GM12878 (cell line): ENCODE results near the gene OPN1LW. TPM values are rescaled to one million over a fixed set of nuclear protein-coding genes. Genes with fewer than 3 reads are reported as not detected.

ENCODE experiments used
- ATAC-seq: fragments of 200-7000 bp; cut with Tn5 transposase; 3 replicates; pipeline ENCODE4 v1.9.1; 2020; ENCODE audit warnings: mild to moderate bottlenecking, moderate library complexity
- BruUV-seq: library from RNA; stranded (reverse); fragments of 400-500 nt; replicated peaks from 2 replicates; lab custom pipeline; 2021; lab: Mats Ljungman, UMichigan
- CTCF ChIA-PET: fragments of 300-600 bp; sonication (Branson Sonifier 250); formaldehyde crosslinking; extraction: SDS; loops from one replicate; lab custom pipeline; 2021; ENCODE audit warnings: inconsistent platforms; lab: Yijun Ruan, JAX
- POLR2A ChIA-PET: fragments of 350-600 bp; formaldehyde crosslinking; extraction: SDS; loops from one replicate; lab custom pipeline; 2021; ENCODE audit warnings: inconsistent platforms; lab: Charles Lee
- RAD21 ChIA-PET: fragments of 300-600 bp; sonication (Branson Sonifier 250); formaldehyde crosslinking; loops from one replicate; lab custom pipeline; 2023; ENCODE audit warnings: antibody characterized with exemption; ENCODE audit not compliant: unreplicated experiment; lab: Charles Lee
- SMC1A ChIA-PET: fragments of 300-600 bp; sonication (Branson Sonifier 250); formaldehyde crosslinking; loops from one replicate; lab custom pipeline; 2023; ENCODE audit not compliant: unreplicated experiment, uncharacterized antibody; lab: Charles Lee
- DNase-seq: peaks from one replicate; pipeline ENCODE4 v3.0.0-alpha.2; 2011; ENCODE audit warnings: low read depth, low spot score
- FAIRE-seq: peaks from 3 replicates; lab custom pipeline; 2011; peaks lifted over from hg19 to GRCh38; lab: Jason Lieb, UNC
- H2AFZ ChIP-seq: 2 replicates; pipeline ENCODE4 v1.6.0; 2011; ENCODE audit warnings: low read depth, low read length, control low read depth; ENCODE audit not compliant: control insufficient read depth
- H3K27ac ChIP-seq: 2 replicates; pipeline ENCODE4 v1.5.1; 2011; ENCODE audit warnings: control low read depth; ENCODE audit not compliant: control insufficient read depth, insufficient read depth
- H3K27me3 ChIP-seq, 2 experiments: replicated peaks in 1 of 2; 2 replicates each; pipeline versions ENCODE4 v1.6.0 to v1.6.1; 2011; ENCODE audit warnings: low read length in 1 of 2; ENCODE audit not compliant: control insufficient read depth in 2 of 2, insufficient read depth in 2 of 2
- H3K36me3 ChIP-seq, 2 experiments: 2 replicates each; pipeline ENCODE4 v1.5.1; 2011; ENCODE audit warnings: low read length in 1 of 2; ENCODE audit not compliant: control insufficient read depth in 2 of 2, insufficient read depth in 2 of 2
- H3K4me1 ChIP-seq: 2 replicates; pipeline ENCODE4 v1.6.1; 2011; ENCODE audit warnings: mild to moderate bottlenecking, low read length, moderate library complexity, mixed read lengths; ENCODE audit not compliant: control insufficient read depth, insufficient read depth
- H3K4me2 ChIP-seq: 2 replicates; pipeline ENCODE4 v1.6.0; 2011; ENCODE audit warnings: control low read depth; ENCODE audit not compliant: control insufficient read depth, insufficient read depth
- H3K4me3 ChIP-seq: fragments of 200-600 bp; sonication (generic); 2 replicates; pipeline ENCODE4 v1.5.1; 2016
- H3K79me2 ChIP-seq: 2 replicates; pipeline ENCODE4 v1.6.0; 2011; ENCODE audit warnings: low read length; ENCODE audit not compliant: control insufficient read depth, insufficient read depth
- H3K9ac ChIP-seq: 2 replicates; pipeline ENCODE4 v1.8.0; 2011; ENCODE audit warnings: low read length, control low read depth, mixed read lengths; ENCODE audit not compliant: control insufficient read depth, insufficient read depth
- H3K9me3 ChIP-seq: replicated peaks from 3 replicates; pipeline ENCODE4 v1.5.1; 2011; ENCODE audit warnings: mild to moderate bottlenecking, low read length; ENCODE audit not compliant: control insufficient read depth, insufficient read depth
- H4K20me1 ChIP-seq: 2 replicates; pipeline ENCODE4 v1.6.0; 2011; ENCODE audit not compliant: control insufficient read depth, insufficient read depth
- ATF3 ChIP-seq: IDR thresholded peaks from 2 replicates; pipeline ENCODE4 v1.6.1; 2011; ENCODE audit warnings: low read depth, mild to moderate bottlenecking, low read length, moderate library complexity, borderline replicate concordance; ENCODE audit errors: extremely low read depth
- CBX5 ChIP-seq: sonication (generic); IDR thresholded peaks from 2 replicates; pipeline ENCODE4 v1.6.1; 2016; ENCODE audit warnings: low read depth, moderate library complexity, mild to moderate bottlenecking, inconsistent platforms
- EP300 ChIP-seq, 2 experiments: fragments of 150-350 bp in 1 of 2; IDR thresholded peaks; 2 replicates each; pipeline ENCODE4 v1.6.1; 2011 to 2012; ENCODE audit warnings: low read depth in 2 of 2, low read length in 2 of 2, borderline replicate concordance in 1 of 2, improper control_type of control experiment in 1 of 2, inconsistent platforms in 1 of 2; ENCODE audit not compliant: control insufficient read depth in 1 of 2
- HDGF ChIP-seq: fragments of 450-650 bp; IDR thresholded peaks from 2 replicates; pipeline ENCODE4 v1.6.1; 2016; ENCODE audit warnings: antibody characterized with exemption
- HSF1 ChIP-seq: fragments of 150-350 bp; IDR thresholded peaks from 2 replicates; pipeline ENCODE4 v1.6.1; 2014; ENCODE audit warnings: mild to moderate bottlenecking, low read depth, low read length
- IRF4 ChIP-seq: IDR thresholded peaks from 2 replicates; pipeline ENCODE4 v1.6.1; 2011; ENCODE audit warnings: low read depth, low read length
- NFXL1 ChIP-seq: fragments of 450-650 bp; IDR thresholded peaks from 2 replicates; pipeline ENCODE4 v1.6.1; 2017; ENCODE audit warnings: antibody characterized with exemption, mild to moderate bottlenecking, borderline replicate concordance
- NR2C2 ChIP-seq: IDR thresholded peaks from 2 replicates; pipeline ENCODE4 v1.6.1; 2011; ENCODE audit warnings: borderline replicate concordance, low read depth; ENCODE audit not compliant: control insufficient read depth, insufficient read length
- PAX8 ChIP-seq: fragments of 450-650 bp; IDR thresholded peaks from 2 replicates; pipeline ENCODE4 v1.6.1; 2017; ENCODE audit warnings: mild to moderate bottlenecking, moderate library complexity
- SIX5 ChIP-seq: IDR thresholded peaks from 2 replicates; pipeline ENCODE4 v1.6.1; 2011; ENCODE audit warnings: mild to moderate bottlenecking, low read depth, low read length, moderate library complexity; ENCODE audit not compliant: severe bottlenecking
- TAF1 ChIP-seq: IDR thresholded peaks from 2 replicates; pipeline ENCODE4 v1.6.1; 2011; ENCODE audit warnings: mild to moderate bottlenecking, low read depth, low read length, borderline replicate concordance
- TBL1XR1 ChIP-seq: IDR thresholded peaks from 2 replicates; pipeline ENCODE4 v1.6.1; 2012; ENCODE audit warnings: low read depth, low read length, improper control_type of control experiment
- TCF3 ChIP-seq: IDR thresholded peaks from 2 replicates; pipeline ENCODE4 v1.6.1; 2012; ENCODE audit warnings: low read depth, mild to moderate bottlenecking, low read length, borderline replicate concordance; ENCODE audit not compliant: insufficient read depth
- ZNF24 ChIP-seq: fragments of 450-650 bp; IDR thresholded peaks from 2 replicates; pipeline ENCODE4 v1.6.1; 2017; ENCODE audit warnings: antibody characterized with exemption, mild to moderate bottlenecking
- ZNF274 ChIP-seq: IDR thresholded peaks from one replicate; pipeline ENCODE4 v1.8.0; 2011; ENCODE audit not compliant: insufficient read length, insufficient read depth
- ZNF384 ChIP-seq: IDR thresholded peaks from 2 replicates; pipeline ENCODE4 v1.6.1; 2012; ENCODE audit warnings: low read depth, mild to moderate bottlenecking, low read length, improper control_type of control experiment, borderline replicate concordance
- ZNF592 ChIP-seq: fragments of 450-650 bp; IDR thresholded peaks from 2 replicates; pipeline ENCODE4 v1.6.1; 2017; ENCODE audit warnings: mild to moderate bottlenecking, moderate library complexity
- ZZZ3 ChIP-seq: IDR thresholded peaks from 2 replicates; pipeline ENCODE4 v1.6.1; 2011; ENCODE audit warnings: low read depth; ENCODE audit not compliant: control insufficient read depth, insufficient read length
- WGBS: methylation state at CpG from one replicate; pipeline ENCODE4 v1.1.6; 2016; ENCODE audit warnings: low lambda C conversion rate; ENCODE audit not compliant: insufficient replicate concordance, insufficient coverage; ENCODE audit errors: missing lambda C conversion rate; 5-methylcytosine and 5-hydroxymethylcytosine counted together
- in situ Hi-C: fragments of 300-500 bp; cut with MboI; formaldehyde crosslinking; loops from 9 replicates; pipeline ENCODE4 v1.14.3; 2018; ENCODE audit warnings: mixed read lengths
- intact Hi-C: fragments of 100-400 bp; cut with micrococcal nuclease; formaldehyde crosslinking; loops from one replicate; pipeline ENCODE4 v1.14.2; 2022; ENCODE audit not compliant: unreplicated experiment
- polyA plus RNA-seq, 11 experiments: library from polyadenylated mRNA; depleted of rRNA in 4 of 11; unstranded in 6 of 11; stranded (reverse) in 5 of 11; fragments of >200 nt; fragmentation: Nextera tagmentation in 4 of 11; fragmentation: Illumina TruSeq in 1 of 11; extraction: Ambion mirVana in 4 of 11; extraction: Trizol in 1 of 11; gene quantifications; 1 replicate in 1 of 11; 2 replicates in 10 of 11; pipeline versions ENCODE4 v1.2.1 to v1.2.3, GENCODE V29; 2011 to 2016; ENCODE audit warnings: inconsistent platforms in 2 of 11, missing spikeins in 2 of 11, low read depth in 1 of 11
- total RNA-seq, 4 experiments: library from RNA; depleted of rRNA in 3 of 4; stranded (reverse); fragments of >200 nt in 3 of 4; fragmentation: Illumina TruSeq in 1 of 4; extraction: Trizol in 1 of 4; gene quantifications; 2 replicates each; pipeline versions ENCODE4 v1.2.1 to v1.2.3, GENCODE V29; 2013 to 2021

Gene OPN1LW
- total and polyA plus RNA-seq, 10 of the 15 experiments (the other 5 are each of a cell fraction or from before 2014, with no cell fraction given): not detected

GRCh38 chrX:154116426-154117211, 27.4 kb upstream of the OPN1LW start:
- no peak overlapping the region for H3K4me2 ChIP-seq
- ChIA-PET SMC1A (interaction anchor here (0.7 kb wide), 1 partner anchor 13 kb away, joined by 4 read pairs; no protein-coding TSS in a partner anchor), POLR2A (no interaction called here), RAD21 (no interaction called here)
- no peak overlapping the region for H3K4me3 ChIP-seq
- no peak overlapping the region for H2AFZ ChIP-seq
- DNase-seq: no peak
- BruUV-seq: no TSS peak
- TF ChIP-seq HDGF (no peak), ZZZ3 (no peak), NR2C2 (no peak), ZNF274 (no peak), NFXL1 (no peak), SIX5 (no peak), ZNF24 (no peak), ATF3 (no peak), ZNF592 (no peak), IRF4 (no peak), CBX5 (no peak), EP300 (IDR thresholded peaks at IDR 0.05; ENCODE audit: borderline replicate concordance in 1 of 2, control insufficient read depth in 1 of 2, low read depth in 2 of 2, low read length in 2 of 2) (no peak), TBL1XR1 (no peak), TCF3 (no peak), TAF1 (no peak), HSF1 (no peak), ZNF384 (no peak), PAX8 (no peak)
- TF ChIP-seq, all 136 proteins: peak for 0
- H4K20me1 ChIP-seq: no peaks in the 10 kb centered on the region
- no peaks in the 10 kb centered on the region for H3K36me3 ChIP-seq
- CTCF ChIA-PET: no interaction called here
- intact Hi-C loops (no loop called here), in situ Hi-C loops (no loop called here)
- no peaks in the 10 kb centered on the region for H3K9me3 ChIP-seq
- H3K4me1 ChIP-seq: no peaks in the 10 kb centered on the region
- no peaks in the 10 kb centered on the region for H3K79me2 ChIP-seq
- H3K27me3 ChIP-seq: no peaks in the 10 kb centered on the region; a peak in 2 of 4 replicates
- no peak for ATAC-seq
- H3K27ac ChIP-seq: no peak overlapping the region
- no peak for FAIRE-seq
- WGBS: 44% methylated on average over 19 of the region's 19 CpGs
- no peak overlapping the region for H3K9ac ChIP-seq
